SU-DHL-6 (cell line): ENCODE data around the gene PRDX1.

Experiments
- EZH2phosphoT487 ChIP-seq: fragments of 200-600 bp; sonication (generic), shearing (Covaris generic); conservative IDR thresholded peaks from 2 replicates; pipeline ENCODE4 v1.6.1; 2018; ENCODE audit warnings: mild to moderate bottlenecking, antibody characterized with exemption, low read length, moderate library complexity, mixed read lengths
- TF ChIP-seq, protein P1 (sequence below): fragments of 200-600 bp; sonication (generic); IDR thresholded peaks from one replicate; pipeline ENCODE4 v1.5.1; 2017; ENCODE audit warnings: antibody characterized with exemption, mild to moderate bottlenecking, low read length, moderate library complexity; ENCODE audit not compliant: insufficient read depth, poor library complexity, severe bottlenecking

DNA sequence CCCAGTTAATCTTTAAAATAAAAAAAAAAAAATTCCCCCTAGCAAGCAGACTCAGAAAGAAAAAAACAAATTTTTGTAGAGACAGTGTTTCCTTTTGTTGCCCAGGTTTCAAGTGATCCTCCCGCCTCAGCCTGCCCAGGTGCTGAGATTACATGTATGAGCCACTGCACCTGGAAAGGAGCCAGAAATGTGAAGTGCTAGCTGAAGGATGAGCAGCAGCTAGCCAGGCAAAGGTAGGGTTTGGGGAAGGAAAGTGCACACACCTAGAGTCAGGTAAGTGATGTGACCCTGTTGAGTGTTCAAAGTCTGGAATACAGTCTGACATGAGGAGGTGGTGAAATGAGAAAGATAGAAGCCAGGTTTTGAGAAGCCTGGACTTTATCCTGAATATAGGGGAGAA is 30.6 kb upstream of the PRDX1 start:
- TF ChIP-seq, protein P1, sequence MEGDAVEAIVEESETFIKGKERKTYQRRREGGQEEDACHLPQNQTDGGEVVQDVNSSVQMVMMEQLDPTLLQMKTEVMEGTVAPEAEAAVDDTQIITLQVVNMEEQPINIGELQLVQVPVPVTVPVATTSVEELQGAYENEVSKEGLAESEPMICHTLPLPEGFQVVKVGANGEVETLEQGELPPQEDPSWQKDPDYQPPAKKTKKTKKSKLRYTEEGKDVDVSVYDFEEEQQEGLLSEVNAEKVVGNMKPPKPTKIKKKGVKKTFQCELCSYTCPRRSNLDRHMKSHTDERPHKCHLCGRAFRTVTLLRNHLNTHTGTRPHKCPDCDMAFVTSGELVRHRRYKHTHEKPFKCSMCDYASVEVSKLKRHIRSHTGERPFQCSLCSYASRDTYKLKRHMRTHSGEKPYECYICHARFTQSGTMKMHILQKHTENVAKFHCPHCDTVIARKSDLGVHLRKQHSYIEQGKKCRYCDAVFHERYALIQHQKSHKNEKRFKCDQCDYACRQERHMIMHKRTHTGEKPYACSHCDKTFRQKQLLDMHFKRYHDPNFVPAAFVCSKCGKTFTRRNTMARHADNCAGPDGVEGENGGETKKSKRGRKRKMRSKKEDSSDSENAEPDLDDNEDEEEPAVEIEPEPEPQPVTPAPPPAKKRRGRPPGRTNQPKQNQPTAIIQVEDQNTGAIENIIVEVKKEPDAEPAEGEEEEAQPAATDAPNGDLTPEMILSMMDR, result no peak
- no peak for TF ChIP-seq EZH2phosphoT487
